Measurements from ENCODE around the gene PORCN. TPM values are rescaled to one million over a fixed set of nuclear protein-coding genes. Genes with fewer than 3 reads are reported as not detected.

PORCN gene
- total and polyA plus RNA-seq, 2 of the 13 experiments (the other 11 are each of a cell fraction or from before 2014, with no cell fraction given): 3.9 to 5.8 TPM

- Histone ChIP-seq H3K36me3 (replicated peaks in 1 of 2; ENCODE audit: control insufficient read depth in 1 of 2, insufficient read depth in 2 of 2, low read length in 2 of 2) (no peaks in the 10 kb centered on the region; a peak in 1 of 5 replicates), H3K9ac (ENCODE audit: insufficient read depth, low read depth, low read length) (peak within 1 kb of the TSS; percentile 83), H3K27me3 (ENCODE audit: control insufficient read depth in 1 of 2, insufficient read depth in 2 of 2, low read length in 2 of 2) (no peaks in the 10 kb centered on the region), H3K27ac (ENCODE audit: extremely low read length, insufficient read depth, low read length) (peak within 1 kb of the TSS; percentile 90), H3K4me1 (ENCODE audit: insufficient read depth, low read length) (peaks cover 30% of the 10 kb centered on the region), H3K79me2 (ENCODE audit: insufficient read depth, low read length) (peaks cover 17% of the 10 kb centered on the region), H3K9me3 (ENCODE audit: low read length) (no peaks in the 10 kb centered on the region), H3K4me3 (replicated peaks in 1 of 3; ENCODE audit: insufficient read depth in 1 of 3, low read depth in 2 of 3, low read length in 3 of 3) (peak within 1 kb of the TSS; percentile 54 to 77 (median 59)), H2AFZ (ENCODE audit: low read length) (no peak within 1 kb of the TSS), H4K20me1 (ENCODE audit: insufficient read depth, low read length) (no peaks in the 10 kb centered on the region), H3K4me2 (ENCODE audit: low read depth, low read length) (peak within 1 kb of the TSS; percentile 79)
- intact Hi-C loops (cut with micrococcal nuclease; ENCODE audit: unreplicated experiment) (no loop called here), in situ Hi-C loops (cut with HindIII; ENCODE audit: extremely low pct_ligation_motif_present, low pct_unique_long_range_greater_than_20kb) (no loop called here)
- FAIRE-seq (peak; percentile 72), ATAC-seq (peak; percentile 98), DNase-seq (ENCODE audit: low spot score) (peak; percentile 84)
- POLR2A ChIA-PET: interaction anchor here (0.9 to 2.0 kb wide), 8 partner anchors 10 to 53 kb away, joined by 3 to 25 read pairs (median 6); partner anchors contain the start of genes RBM3, SLC38A5 and TBC1D25
- WGBS (ENCODE audit: low lambda C conversion rate): 36% methylated on average over 5 of the region's 66 CpGs
- TSS peak; percentile 83 for BruUV-seq (replicated peaks)
- CTCF ChIA-PET (ENCODE audit: low intra/inter-chr PET ratio, low total read pairs): no interaction called here
- TF ChIP-seq PCBP2 (optimal IDR thresholded peaks at IDR 0.05; ENCODE audit: low read depth, low read length, poor library complexity, severe bottlenecking) (no peak), MIER3 (CRISPR knock-in tag; IDR thresholded peaks at IDR 0.05; ENCODE audit: borderline replicate concordance) (no peak), CERS6 (CRISPR knock-in tag; IDR thresholded peaks at IDR 0.05) (no peak), ELF4 (CRISPR knock-in tag; IDR thresholded peaks at IDR 0.05; ENCODE audit: borderline replicate concordance) (no peak), ZFP90 (CRISPR knock-in tag; IDR thresholded peaks at IDR 0.05; ENCODE audit: borderline replicate concordance) (no peak; the same call in 1 of the 2 replicates)
- TF ChIP-seq, protein P1, sequence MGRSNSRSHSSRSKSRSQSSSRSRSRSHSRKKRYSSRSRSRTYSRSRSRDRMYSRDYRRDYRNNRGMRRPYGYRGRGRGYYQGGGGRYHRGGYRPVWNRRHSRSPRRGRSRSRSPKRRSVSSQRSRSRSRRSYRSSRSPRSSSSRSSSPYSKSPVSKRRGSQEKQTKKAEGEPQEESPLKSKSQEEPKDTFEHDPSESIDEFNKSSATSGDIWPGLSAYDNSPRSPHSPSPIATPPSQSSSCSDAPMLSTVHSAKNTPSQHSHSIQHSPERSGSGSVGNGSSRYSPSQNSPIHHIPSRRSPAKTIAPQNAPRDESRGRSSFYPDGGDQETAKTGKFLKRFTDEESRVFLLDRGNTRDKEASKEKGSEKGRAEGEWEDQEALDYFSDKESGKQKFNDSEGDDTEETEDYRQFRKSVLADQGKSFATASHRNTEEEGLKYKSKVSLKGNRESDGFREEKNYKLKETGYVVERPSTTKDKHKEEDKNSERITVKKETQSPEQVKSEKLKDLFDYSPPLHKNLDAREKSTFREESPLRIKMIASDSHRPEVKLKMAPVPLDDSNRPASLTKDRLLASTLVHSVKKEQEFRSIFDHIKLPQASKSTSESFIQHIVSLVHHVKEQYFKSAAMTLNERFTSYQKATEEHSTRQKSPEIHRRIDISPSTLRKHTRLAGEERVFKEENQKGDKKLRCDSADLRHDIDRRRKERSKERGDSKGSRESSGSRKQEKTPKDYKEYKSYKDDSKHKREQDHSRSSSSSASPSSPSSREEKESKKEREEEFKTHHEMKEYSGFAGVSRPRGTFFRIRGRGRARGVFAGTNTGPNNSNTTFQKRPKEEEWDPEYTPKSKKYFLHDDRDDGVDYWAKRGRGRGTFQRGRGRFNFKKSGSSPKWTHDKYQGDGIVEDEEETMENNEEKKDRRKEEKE (IDR thresholded peaks at IDR 0.05): no peak
- TF ChIP-seq, protein P2, sequence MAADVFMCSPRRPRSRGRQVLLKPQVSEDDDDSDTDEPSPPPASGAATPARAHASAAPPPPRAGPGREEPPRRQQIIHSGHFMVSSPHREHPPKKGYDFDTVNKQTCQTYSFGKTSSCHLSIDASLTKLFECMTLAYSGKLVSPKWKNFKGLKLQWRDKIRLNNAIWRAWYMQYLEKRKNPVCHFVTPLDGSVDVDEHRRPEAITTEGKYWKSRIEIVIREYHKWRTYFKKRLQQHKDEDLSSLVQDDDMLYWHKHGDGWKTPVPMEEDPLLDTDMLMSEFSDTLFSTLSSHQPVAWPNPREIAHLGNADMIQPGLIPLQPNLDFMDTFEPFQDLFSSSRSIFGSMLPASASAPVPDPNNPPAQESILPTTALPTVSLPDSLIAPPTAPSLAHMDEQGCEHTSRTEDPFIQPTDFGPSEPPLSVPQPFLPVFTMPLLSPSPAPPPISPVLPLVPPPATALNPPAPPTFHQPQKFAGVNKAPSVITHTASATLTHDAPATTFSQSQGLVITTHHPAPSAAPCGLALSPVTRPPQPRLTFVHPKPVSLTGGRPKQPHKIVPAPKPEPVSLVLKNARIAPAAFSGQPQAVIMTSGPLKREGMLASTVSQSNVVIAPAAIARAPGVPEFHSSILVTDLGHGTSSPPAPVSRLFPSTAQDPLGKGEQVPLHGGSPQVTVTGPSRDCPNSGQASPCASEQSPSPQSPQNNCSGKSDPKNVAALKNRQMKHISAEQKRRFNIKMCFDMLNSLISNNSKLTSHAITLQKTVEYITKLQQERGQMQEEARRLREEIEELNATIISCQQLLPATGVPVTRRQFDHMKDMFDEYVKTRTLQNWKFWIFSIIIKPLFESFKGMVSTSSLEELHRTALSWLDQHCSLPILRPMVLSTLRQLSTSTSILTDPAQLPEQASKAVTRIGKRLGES (CRISPR knock-in tag; IDR thresholded peaks at IDR 0.05; ENCODE audit: borderline replicate concordance): no peak
- TF ChIP-seq, protein P3, sequence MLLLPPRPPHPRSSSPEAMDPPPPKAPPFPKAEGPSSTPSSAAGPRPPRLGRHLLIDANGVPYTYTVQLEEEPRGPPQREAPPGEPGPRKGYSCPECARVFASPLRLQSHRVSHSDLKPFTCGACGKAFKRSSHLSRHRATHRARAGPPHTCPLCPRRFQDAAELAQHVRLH (CRISPR knock-in tag; IDR thresholded peaks at IDR 0.05; ENCODE audit: borderline replicate concordance, low read depth): no peak
- TF ChIP-seq, protein P4, sequence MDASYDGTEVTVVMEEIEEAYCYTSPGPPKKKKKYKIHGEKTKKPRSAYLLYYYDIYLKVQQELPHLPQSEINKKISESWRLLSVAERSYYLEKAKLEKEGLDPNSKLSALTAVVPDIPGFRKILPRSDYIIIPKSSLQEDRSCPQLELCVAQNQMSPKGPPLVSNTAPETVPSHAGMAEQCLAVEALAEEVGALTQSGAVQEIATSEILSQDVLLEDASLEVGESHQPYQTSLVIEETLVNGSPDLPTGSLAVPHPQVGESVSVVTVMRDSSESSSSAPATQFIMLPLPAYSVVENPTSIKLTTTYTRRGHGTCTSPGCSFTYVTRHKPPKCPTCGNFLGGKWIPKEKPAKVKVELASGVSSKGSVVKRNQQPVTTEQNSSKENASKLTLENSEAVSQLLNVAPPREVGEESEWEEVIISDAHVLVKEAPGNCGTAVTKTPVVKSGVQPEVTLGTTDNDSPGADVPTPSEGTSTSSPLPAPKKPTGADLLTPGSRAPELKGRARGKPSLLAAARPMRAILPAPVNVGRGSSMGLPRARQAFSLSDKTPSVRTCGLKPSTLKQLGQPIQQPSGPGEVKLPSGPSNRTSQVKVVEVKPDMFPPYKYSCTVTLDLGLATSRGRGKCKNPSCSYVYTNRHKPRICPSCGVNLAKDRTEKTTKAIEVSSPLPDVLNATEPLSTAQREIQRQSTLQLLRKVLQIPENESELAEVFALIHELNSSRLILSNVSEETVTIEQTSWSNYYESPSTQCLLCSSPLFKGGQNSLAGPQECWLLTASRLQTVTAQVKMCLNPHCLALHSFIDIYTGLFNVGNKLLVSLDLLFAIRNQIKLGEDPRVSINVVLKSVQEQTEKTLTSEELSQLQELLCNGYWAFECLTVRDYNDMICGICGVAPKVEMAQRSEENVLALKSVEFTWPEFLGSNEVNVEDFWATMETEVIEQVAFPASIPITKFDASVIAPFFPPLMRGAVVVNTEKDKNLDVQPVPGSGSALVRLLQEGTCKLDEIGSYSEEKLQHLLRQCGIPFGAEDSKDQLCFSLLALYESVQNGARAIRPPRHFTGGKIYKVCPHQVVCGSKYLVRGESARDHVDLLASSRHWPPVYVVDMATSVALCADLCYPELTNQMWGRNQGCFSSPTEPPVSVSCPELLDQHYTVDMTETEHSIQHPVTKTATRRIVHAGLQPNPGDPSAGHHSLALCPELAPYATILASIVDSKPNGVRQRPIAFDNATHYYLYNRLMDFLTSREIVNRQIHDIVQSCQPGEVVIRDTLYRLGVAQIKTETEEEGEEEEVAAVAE (CRISPR knock-in tag; IDR thresholded peaks at IDR 0.05; ENCODE audit: borderline replicate concordance): peak; percentile 96
Observed at GRCh38 chrX:48521353-48522243, 12.8 kb downstream of the PORCN start, which contains the start of gene EBP. Gene EBP, plus strand, starts transcription at chrX:48521808. Its CDS starts 1,964 bp downstream, at chrX:48523772.

All from HepG2 (cell line).